ENCODE results near the gene CNPY3. TPM values are rescaled to one million over a fixed set of nuclear protein-coding genes. Genes with fewer than 3 reads are reported as not detected.
"Not testable (repeated sequence)": the region's sequence is repeated elsewhere in the genome, so short reads cannot be mapped to it uniquely, and the experiment has no call there.

Gene CNPY3
- total RNA-seq, 6 donors from 2014 or later, result 32.4 to 95.2 (median 50.3) TPM

DNA sequence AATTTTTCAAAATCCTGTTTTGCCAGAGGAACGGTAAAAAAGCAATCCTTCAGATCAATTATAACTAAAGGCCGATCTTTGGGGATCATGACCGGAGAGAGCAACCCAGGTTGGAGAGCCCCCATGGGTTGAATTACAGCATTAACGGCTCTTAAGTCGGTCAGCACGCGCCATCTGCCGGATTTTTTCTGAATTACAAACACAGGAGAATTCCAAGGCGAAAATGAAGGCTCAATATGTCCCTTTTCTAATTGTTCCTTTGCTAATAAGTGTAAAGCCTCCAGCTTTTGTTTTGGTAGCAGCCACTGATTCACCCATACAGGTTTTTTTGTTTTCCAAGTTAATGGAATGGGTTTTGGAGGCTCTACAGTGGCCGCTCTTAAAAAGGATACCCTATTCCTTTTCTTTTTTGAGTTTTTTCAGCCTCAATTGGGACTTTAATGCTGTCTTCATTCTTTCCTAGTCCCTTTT lies 30.4 kb upstream of the CNPY3 start:
- Histone ChIP-seq H3K4me3 (no peak overlapping the region), H3K27me3 (no peaks in the 10 kb centered on the region), H3K4me1 (peaks cover 0 to 18% (median 5%) of the 10 kb centered on the region in 4 donors), H3K36me3 (no peaks in the 10 kb centered on the region), H3K9me3 (no peaks in the 10 kb centered on the region), H3K27ac (no peak overlapping the region)
- 10 to 12% methylated on average over 10 of the region's 10 CpGs for WGBS, 2 donors
- no peak for ATAC-seq (ENCODE audit: low FRiP score in 2 of 2)
- peak in 1 of 2 donors; percentile 80 for DNase-seq
- TF ChIP-seq, protein P1, sequence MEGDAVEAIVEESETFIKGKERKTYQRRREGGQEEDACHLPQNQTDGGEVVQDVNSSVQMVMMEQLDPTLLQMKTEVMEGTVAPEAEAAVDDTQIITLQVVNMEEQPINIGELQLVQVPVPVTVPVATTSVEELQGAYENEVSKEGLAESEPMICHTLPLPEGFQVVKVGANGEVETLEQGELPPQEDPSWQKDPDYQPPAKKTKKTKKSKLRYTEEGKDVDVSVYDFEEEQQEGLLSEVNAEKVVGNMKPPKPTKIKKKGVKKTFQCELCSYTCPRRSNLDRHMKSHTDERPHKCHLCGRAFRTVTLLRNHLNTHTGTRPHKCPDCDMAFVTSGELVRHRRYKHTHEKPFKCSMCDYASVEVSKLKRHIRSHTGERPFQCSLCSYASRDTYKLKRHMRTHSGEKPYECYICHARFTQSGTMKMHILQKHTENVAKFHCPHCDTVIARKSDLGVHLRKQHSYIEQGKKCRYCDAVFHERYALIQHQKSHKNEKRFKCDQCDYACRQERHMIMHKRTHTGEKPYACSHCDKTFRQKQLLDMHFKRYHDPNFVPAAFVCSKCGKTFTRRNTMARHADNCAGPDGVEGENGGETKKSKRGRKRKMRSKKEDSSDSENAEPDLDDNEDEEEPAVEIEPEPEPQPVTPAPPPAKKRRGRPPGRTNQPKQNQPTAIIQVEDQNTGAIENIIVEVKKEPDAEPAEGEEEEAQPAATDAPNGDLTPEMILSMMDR (IDR thresholded peaks at IDR 0.05), result peak; percentile 60 to 94 (median 79)
- no peak for TF ChIP-seq POLR2A (IDR thresholded peaks at IDR 0.05)

DNA sequence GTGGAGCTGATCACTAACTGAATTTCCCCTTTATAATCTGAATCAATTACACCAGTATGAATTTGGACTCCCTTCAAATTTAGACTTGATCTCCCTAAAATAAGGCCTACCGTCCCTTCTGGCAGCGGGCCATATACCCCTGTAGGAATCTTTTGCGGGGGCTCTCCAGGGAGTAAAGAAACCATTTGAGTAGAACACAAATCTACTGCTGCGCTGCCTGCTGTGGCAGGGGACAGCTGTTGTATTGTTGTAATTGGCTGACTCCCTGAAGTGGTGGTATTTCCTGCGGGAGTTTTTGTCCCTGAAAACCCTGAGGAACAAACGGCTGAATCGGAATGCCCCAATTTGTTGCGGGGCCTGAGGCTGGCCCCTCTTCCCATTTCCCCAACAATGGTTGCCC lies 29.4 kb upstream of the CNPY3 start:
- DNase-seq, result no peak
- WGBS, 2 donors, result 57 to 77% methylated on average over 8 of the region's 8 CpGs
- Histone ChIP-seq H3K4me1 (peaks cover 0 to 18% (median 5%) of the 10 kb centered on the region in 4 donors), H3K9me3 (no peaks in the 10 kb centered on the region), H3K4me3 (no peak overlapping the region), H3K27me3 (no peaks in the 10 kb centered on the region), H3K36me3 (no peaks in the 10 kb centered on the region), H3K27ac (no peak overlapping the region)
- ATAC-seq (ENCODE audit: low FRiP score in 2 of 2), result no peak
- TF ChIP-seq, protein P1 (IDR thresholded peaks at IDR 0.05), result no peak
- TF ChIP-seq EP300 (IDR thresholded peaks at IDR 0.05), result no peak
- TF ChIP-seq POLR2AphosphoS5 (IDR thresholded peaks at IDR 0.05), result no peak
- TF ChIP-seq POLR2A (IDR thresholded peaks at IDR 0.05), result no peak

DNA sequence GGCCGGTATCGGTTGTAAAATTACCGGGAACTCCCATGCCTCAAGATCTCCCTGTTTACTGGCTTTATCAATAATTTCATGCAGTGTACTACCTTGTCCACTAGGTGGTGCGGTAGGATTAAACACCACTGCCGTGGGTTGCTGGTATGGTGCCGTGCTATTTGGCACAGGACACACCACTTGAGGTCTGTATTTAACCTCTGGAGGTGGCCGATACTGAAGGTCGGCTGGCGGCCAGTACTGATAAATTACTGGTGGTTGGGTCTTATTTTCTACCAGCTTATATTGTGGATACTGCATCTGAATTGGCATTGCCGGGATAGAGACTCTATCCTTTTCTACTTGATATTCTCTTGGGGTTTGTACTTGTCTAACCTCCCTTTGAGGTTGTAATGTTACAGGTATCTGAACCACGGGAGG lies 27.7 kb upstream of the CNPY3 start:
- Histone ChIP-seq H3K27ac (no peak overlapping the region), H3K4me1 (peaks cover 0 to 18% (median 5%) of the 10 kb centered on the region in 4 donors)

DNA sequence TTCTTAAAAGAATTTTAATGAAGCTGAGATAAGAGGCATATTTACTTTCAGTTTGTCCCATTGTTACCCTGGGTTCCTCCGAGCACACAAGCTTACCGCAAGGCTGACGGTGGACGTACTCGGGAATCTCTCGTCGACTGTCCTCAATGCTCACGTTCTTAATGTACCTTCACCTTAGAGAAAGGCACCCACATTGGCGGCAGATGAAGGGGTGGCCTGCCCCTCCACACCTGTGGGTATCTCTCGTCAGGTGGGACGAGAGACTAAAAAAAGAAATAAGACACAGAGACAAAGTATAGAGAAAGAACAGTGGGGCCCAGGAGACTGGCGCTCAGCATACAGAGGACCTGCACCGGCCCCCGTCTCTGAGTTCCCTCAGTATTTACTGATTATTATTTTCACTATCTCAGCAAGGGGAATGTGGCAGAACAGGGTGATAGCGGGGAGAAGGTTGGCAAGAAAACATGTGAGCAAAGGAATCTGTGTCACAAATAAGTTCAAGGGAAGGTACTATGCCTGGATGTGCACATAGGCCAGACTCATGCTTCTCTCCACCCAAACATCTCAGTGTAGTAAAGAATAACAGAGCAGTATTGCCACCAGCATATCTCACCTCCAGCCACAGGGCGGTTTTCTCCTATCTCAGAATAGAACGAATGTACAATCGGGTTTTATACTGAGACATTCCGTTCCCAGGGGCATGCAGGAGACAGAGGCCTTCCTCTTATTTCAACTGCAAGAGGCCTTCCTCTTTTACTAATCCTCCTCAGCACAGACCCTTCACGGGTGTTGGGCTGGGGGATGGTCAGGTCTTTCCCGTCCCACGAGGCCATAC lies 26.6 kb upstream of the CNPY3 start:
- H3K27ac ChIP-seq; H3K9me3 ChIP-seq; ATAC-seq (ENCODE audit: low FRiP score in 2 of 2); DNase-seq; H3K36me3 ChIP-seq; H3K27me3 ChIP-seq: not testable (repeated sequence)
- peak overlapping the region in 2 of 4 donors; percentile 8 to 17 for H3K4me3 ChIP-seq
- H3K4me1 ChIP-seq, result peaks cover 0 to 18% (median 5%) of the 10 kb centered on the region in 4 donors
- WGBS, 2 donors, result 72 to 80% methylated on average over 19 to 22 of the region's 22 CpGs

More for the DNA sequence above, 27.7 kb upstream of the CNPY3 start:
- TF ChIP-seq, protein P1 (IDR thresholded peaks at IDR 0.05), result peak; percentile 85 to 93 (median 88)
- TF ChIP-seq POLR2AphosphoS5 (IDR thresholded peaks at IDR 0.05), result no peak
- ATAC-seq (ENCODE audit: low FRiP score in 2 of 2) (peak; percentile 96 to 97), DNase-seq (peak in 1 of 2 donors; percentile 89)
- WGBS, 2 donors, result 3 to 5% methylated on average over 11 of the region's 11 CpGs
- H3K36me3 ChIP-seq, result no peaks in the 10 kb centered on the region
- H3K4me3 ChIP-seq, result peak overlapping the region in 1 of 4 donors; percentile 17
- no peaks in the 10 kb centered on the region for H3K27me3 ChIP-seq
- H3K9me3 ChIP-seq, result no peaks in the 10 kb centered on the region

DNA sequence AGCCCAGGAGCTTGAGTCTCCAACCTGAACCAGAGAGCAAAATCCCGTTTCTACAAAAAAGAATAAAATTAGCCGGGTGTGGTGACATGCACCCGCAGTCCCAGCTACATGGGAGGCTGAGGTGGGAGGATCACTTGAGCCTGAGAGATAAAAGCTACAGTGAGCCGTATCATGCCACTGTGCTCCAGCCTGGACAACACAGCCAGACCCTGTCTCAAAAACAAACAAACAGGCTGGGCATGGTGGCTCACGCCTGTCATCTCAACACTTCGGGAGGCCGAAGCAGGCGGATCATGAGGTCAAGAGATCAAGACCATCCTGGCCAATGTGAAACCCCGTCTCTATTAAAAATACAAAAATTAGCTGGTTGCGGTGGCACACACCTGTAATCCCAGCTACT lies 24.8 kb upstream of the CNPY3 start:
- Histone ChIP-seq H3K9me3 (no peaks in the 10 kb centered on the region), H3K4me3 (no peak overlapping the region), H3K36me3 (no peaks in the 10 kb centered on the region), H3K4me1 (peaks cover 0 to 11% (median 3%) of the 10 kb centered on the region in 4 donors), H3K27ac (no peak overlapping the region), H3K27me3 (no peaks in the 10 kb centered on the region)
- TF ChIP-seq POLR2AphosphoS5 (IDR thresholded peaks at IDR 0.05), result no peak
- no peak for TF ChIP-seq POLR2A (IDR thresholded peaks at IDR 0.05)
- TF ChIP-seq, protein P1 (IDR thresholded peaks at IDR 0.05), result no peak
- no peak for TF ChIP-seq EP300 (IDR thresholded peaks at IDR 0.05)
- DNase-seq (no peak), ATAC-seq (ENCODE audit: low FRiP score in 2 of 2) (no peak)
- WGBS, 2 donors, result 96 to 97% methylated on average over 10 of the region's 10 CpGs

All from upper lobe of left lung (tissue), 6 donors.